T-helper 1 cell treated with Interleukin-12 subunit alpha and Interleukin-12 subunit beta and Interleukin-4 antibody, amounts not matched to agents 30 μg/mL and 1 μg/mL, for 36 hours (primary cell): ENCODE results near the gene TBATA.

ENCODE experiments used
- H3K27ac Mint-ChIP-seq: one replicate; pipeline ENCODE4 v1.8.0; 2021; ENCODE audit warnings: mild to moderate bottlenecking, mixed read lengths
- H3K27me3 Mint-ChIP-seq: one replicate; pipeline ENCODE4 v1.8.0; 2021; ENCODE audit warnings: low read depth, mixed read lengths
- H3K36me3 Mint-ChIP-seq: one replicate; pipeline ENCODE4 v1.8.0; 2021; ENCODE audit warnings: low read depth, mixed read lengths
- H3K4me1 Mint-ChIP-seq: one replicate; pipeline ENCODE4 v1.8.0; 2021; ENCODE audit warnings: low read depth, mixed read lengths
- H3K4me3 Mint-ChIP-seq: one replicate; pipeline ENCODE4 v1.8.0; 2021; ENCODE audit warnings: mild to moderate bottlenecking, moderate library complexity, mixed read lengths
- H3K9me3 Mint-ChIP-seq: one replicate; pipeline ENCODE4 v1.8.0; 2021; ENCODE audit warnings: mixed read lengths

Gene TBATA

DNA sequence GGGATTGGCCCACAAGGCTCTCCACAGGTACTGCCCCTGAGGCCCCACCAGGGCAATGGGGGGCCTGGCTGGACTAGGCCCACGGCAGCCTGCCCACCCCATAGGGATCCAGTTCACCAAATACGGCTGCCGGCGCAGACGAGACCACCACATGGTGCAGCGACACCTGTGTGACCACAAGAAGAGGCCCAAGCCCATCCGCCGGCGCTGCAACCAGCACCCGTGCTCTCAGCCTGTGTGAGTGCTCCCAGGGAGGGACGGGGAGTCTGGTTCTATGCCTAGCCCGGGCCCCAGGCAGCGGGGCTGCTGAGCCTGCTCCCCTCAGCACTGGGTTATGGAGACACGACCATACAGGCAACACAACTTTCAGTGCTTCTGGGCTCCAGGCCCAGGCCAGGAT, 33.2 kb downstream of the TBATA start:
- Mint-ChIP-seq H3K4me3 (no peak overlapping the region), H3K9me3 (no peaks in the 10 kb centered on the region), H3K27me3 (no peaks in the 10 kb centered on the region), H3K4me1 (no peaks in the 10 kb centered on the region), H3K36me3 (no peaks in the 10 kb centered on the region), H3K27ac (no peak overlapping the region)

DNA sequence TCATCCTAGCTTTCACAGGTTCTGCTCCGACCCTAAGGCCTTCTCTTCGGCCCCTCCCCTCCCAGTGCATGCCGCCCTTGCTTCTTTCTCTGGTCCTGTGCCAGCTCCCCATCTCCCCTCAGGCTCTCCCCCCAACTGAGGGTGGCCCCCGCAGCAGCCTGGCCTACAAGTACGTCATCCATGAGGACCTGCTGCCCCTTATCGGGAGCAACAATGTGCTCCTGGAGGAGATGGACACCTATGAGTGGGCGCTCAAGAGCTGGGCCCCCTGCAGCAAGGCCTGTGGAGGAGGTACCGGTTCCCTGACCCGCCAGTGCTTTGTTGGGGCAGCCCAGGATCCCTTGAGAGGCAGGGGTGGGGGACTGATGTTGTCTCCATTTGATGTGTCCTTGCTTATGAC, 33.8 kb downstream of the TBATA start:
- H3K4me1 Mint-ChIP-seq: no peaks in the 10 kb centered on the region
- H3K27ac Mint-ChIP-seq: no peak overlapping the region
- no peaks in the 10 kb centered on the region for H3K27me3 Mint-ChIP-seq
- H3K9me3 Mint-ChIP-seq: no peaks in the 10 kb centered on the region
- H3K36me3 Mint-ChIP-seq: no peaks in the 10 kb centered on the region
- no peak overlapping the region for H3K4me3 Mint-ChIP-seq

- no peaks in the 10 kb centered on the region for H3K9me3 Mint-ChIP-seq
- H3K36me3 Mint-ChIP-seq: no peaks in the 10 kb centered on the region
- no peak overlapping the region for H3K4me3 Mint-ChIP-seq
- no peaks in the 10 kb centered on the region for H3K4me1 Mint-ChIP-seq
- no peak overlapping the region for H3K27ac Mint-ChIP-seq
- H3K27me3 Mint-ChIP-seq: no peaks in the 10 kb centered on the region
Observed at GRCh38 chr10:70750156-70750703, 34.9 kb downstream of the TBATA start.

DNA sequence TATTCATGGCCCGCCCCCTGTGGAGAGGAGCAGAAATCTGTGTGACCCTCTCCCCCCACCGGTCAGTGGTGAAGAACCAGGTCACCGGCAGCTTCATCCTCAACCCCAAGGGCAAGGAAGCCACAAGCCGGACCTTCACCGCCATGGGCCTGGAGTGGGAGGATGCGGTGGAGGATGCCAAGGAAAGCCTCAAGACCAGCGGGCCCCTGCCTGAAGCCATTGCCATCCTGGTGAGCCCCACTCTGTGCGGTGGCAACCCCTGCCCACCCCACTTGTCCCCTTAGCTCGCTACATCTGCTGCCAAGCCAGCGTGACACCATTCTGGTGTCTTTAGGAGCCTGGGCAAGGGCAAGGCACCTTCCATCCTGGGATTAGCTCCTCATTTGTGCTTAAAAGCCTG, 35.4 kb downstream of the TBATA start:
- Mint-ChIP-seq H3K4me3 (no peak overlapping the region), H3K27ac (no peak overlapping the region), H3K4me1 (no peaks in the 10 kb centered on the region), H3K9me3 (no peaks in the 10 kb centered on the region), H3K36me3 (no peaks in the 10 kb centered on the region), H3K27me3 (no peaks in the 10 kb centered on the region)

DNA sequence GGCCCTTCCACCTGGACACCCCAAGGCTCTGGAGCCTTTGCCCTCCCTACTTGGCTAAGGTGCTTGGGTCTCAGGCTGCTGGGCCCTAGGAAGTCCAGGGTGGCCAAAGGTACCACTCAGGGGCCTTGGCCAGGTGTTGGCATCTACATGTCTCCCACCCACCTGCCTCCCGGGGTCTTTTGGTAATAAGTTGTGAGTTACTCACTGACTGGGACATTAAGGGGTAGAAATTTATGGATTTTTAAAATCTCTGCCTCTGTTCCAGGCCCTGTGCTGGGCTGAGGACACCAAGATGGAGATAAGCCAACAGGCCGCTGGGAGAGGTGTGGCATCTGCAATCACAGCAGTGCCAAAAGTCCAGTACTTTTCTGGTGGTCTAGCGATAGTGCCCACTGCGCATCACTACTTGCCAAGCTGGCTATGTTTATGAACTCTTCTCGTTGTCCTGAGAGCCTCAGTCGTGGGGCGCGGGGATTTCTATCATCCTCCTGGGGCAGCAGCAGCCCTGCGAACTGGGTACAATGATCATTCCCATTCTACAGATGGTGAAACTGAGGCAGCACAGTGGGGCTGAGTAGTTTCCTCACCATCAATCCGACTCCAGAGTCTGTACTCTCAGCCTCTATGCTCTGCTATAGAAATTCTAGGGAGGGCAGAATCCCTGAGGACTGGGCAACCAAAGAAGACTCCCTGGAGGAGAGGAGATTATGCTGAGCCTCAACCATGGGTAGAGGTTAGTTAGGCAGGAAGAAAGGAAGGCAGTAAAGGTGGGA, 36.2 kb downstream of the TBATA start:
- no peak overlapping the region for H3K4me3 Mint-ChIP-seq
- H3K9me3 Mint-ChIP-seq: no peaks in the 10 kb centered on the region
- no peak overlapping the region for H3K27ac Mint-ChIP-seq
- H3K36me3 Mint-ChIP-seq: no peaks in the 10 kb centered on the region
- no peaks in the 10 kb centered on the region for H3K4me1 Mint-ChIP-seq
- H3K27me3 Mint-ChIP-seq: no peaks in the 10 kb centered on the region

GRCh38 chr10:70748305-70748704, 36.9 kb downstream of the TBATA start:
- Mint-ChIP-seq H3K27me3 (no peaks in the 10 kb centered on the region), H3K36me3 (no peaks in the 10 kb centered on the region), H3K27ac (no peak overlapping the region), H3K4me1 (peaks cover 1% of the 10 kb centered on the region), H3K4me3 (no peak overlapping the region), H3K9me3 (no peaks in the 10 kb centered on the region)

DNA sequence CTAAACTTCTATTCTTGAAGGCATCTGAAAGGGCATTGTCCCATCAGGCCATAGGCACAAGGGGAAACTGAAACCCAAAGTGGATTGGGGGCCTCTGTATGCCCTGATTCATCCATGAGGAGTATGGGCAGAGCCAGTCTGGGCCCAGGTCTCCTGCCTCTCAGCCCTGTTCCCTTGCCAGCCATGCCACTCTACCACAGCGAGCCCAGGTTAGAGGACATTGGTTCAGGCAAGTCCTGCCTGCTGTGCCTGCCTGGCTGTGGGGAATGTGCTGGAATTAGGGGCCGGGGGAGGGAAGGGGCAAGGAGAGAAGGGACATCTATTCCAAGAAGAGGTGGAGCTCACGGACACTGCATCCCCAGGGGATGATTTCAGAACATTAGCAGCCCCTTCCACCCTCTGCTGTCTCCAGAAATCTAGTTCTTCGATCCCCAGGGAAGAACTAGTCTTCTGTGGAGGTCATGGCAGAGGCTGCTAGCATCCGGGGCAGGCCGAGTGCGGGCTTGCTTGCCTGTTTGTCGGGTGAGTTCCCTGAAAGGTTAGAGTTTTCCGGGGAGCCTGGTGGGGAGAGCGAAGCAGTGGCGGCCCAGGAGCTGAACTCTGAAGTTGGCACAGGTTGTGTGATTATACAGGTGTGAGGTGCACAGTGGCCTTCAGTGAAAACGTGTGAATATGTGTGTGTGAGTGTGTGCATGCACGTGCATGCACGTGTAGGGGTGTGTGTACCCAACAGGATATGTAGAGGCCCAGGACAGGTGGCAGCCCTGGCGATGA, 37.8 kb downstream of the TBATA start:
- Mint-ChIP-seq H3K9me3 (no peaks in the 10 kb centered on the region), H3K27ac (no peak overlapping the region), H3K27me3 (no peaks in the 10 kb centered on the region), H3K36me3 (no peaks in the 10 kb centered on the region), H3K4me1 (peaks cover 10% of the 10 kb centered on the region), H3K4me3 (no peak overlapping the region)

DNA sequence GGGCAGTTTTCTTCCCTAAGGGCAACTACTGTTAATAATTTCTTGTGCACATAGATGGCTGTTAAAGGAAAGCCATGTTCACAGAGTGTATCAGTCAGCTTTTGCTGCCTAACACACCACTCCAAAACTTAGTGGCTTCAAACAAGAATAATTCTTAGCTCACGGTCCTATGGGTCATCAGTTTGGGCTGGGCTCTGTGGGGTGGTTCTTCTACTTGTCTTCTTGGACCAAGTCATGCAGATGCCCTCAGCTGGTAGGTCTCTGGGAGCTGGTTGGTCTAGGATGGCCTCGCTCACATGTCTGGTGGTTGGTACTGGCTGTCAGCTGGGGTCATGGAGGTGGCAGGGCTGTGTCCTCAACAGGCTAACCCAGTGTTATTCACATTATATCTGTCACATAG, 39.6 kb downstream of the TBATA start:
- Mint-ChIP-seq H3K27me3 (no peaks in the 10 kb centered on the region), H3K4me3 (no peak overlapping the region), H3K4me1 (peaks cover 13% of the 10 kb centered on the region), H3K36me3 (no peaks in the 10 kb centered on the region), H3K9me3 (no peaks in the 10 kb centered on the region), H3K27ac (no peak overlapping the region)

GRCh38 chr10:70744617-70745143, 40.5 kb downstream of the TBATA start:
- H3K4me1 Mint-ChIP-seq: peaks cover 13% of the 10 kb centered on the region
- H3K36me3 Mint-ChIP-seq: no peaks in the 10 kb centered on the region
- no peak overlapping the region for H3K4me3 Mint-ChIP-seq
- no peaks in the 10 kb centered on the region for H3K27me3 Mint-ChIP-seq
- H3K9me3 Mint-ChIP-seq: no peaks in the 10 kb centered on the region
- H3K27ac Mint-ChIP-seq: peak overlapping the region; percentile 9

GRCh38 chr10:70743879-70744278, 41.3 kb downstream of the TBATA start:
- Mint-ChIP-seq H3K27me3 (no peaks in the 10 kb centered on the region), H3K36me3 (no peaks in the 10 kb centered on the region), H3K4me3 (no peak overlapping the region), H3K27ac (no peak overlapping the region), H3K9me3 (no peaks in the 10 kb centered on the region), H3K4me1 (peaks cover 13% of the 10 kb centered on the region)

DNA sequence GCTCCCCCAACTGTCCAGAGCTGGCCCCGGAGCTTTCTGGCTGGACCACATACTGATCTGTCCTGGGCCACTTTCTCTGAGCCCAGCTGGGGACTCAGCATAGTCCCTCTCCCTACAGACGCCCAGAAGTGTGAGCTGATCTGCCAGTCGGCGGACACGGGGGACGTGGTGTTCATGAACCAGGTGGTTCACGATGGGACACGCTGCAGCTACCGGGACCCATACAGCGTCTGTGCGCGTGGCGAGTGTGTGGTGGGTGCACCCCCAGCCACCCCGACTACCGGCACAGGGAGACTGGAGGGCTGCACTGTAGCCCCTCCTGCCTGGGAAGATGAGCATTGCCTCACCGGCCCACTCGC, 41.8 kb downstream of the TBATA start:
- H3K4me1 Mint-ChIP-seq: peaks cover 13% of the 10 kb centered on the region
- H3K27ac Mint-ChIP-seq: no peak overlapping the region
- no peaks in the 10 kb centered on the region for H3K36me3 Mint-ChIP-seq
- H3K27me3 Mint-ChIP-seq: no peaks in the 10 kb centered on the region
- H3K4me3 Mint-ChIP-seq: no peak overlapping the region
- no peaks in the 10 kb centered on the region for H3K9me3 Mint-ChIP-seq

DNA sequence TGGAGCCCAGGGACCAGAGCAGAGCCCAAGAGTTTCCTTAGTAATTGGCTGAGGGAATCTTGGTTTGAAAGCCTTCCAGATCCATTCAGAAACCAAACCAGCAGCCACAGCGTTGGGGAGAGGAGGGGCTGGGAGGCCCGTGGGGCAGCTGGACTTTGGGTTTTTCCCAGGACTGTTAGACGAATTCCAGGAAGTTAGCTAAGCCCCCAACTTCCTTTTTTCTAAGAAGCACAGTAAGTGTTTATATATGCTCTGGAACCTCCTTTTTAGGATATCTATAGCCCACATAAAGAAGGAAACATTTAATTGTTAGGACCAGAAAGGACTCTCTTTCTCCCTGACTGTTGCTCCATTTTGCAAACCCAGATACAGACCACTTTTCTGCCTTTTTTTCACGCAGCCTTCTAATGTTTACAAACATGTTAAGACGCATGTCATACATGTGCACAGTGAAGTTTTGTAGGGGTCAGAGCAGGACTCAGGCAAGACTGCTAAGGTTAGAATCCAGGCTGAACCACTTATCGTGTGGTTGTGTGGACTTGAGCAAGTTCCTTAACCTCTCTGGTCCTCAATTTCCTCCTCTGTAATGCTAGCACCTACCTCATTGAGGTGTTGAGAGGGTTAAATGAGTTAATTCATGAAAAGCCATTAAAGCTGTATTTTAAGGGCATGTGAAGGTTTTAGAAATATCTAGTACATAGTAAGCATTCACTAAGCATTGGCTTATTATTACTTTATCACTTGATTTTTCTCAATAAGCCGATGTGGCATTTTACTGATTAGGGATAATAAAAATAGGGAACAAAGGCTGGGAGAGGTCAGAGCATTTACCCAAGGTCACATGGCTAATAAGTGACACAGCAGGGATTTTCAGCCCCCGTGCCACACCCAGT, 42.4 kb downstream of the TBATA start:
- Mint-ChIP-seq H3K4me3 (no peak overlapping the region), H3K4me1 (peaks cover 13% of the 10 kb centered on the region), H3K27me3 (no peaks in the 10 kb centered on the region), H3K36me3 (no peaks in the 10 kb centered on the region), H3K9me3 (no peaks in the 10 kb centered on the region), H3K27ac (peak overlapping the region; percentile 74)

DNA sequence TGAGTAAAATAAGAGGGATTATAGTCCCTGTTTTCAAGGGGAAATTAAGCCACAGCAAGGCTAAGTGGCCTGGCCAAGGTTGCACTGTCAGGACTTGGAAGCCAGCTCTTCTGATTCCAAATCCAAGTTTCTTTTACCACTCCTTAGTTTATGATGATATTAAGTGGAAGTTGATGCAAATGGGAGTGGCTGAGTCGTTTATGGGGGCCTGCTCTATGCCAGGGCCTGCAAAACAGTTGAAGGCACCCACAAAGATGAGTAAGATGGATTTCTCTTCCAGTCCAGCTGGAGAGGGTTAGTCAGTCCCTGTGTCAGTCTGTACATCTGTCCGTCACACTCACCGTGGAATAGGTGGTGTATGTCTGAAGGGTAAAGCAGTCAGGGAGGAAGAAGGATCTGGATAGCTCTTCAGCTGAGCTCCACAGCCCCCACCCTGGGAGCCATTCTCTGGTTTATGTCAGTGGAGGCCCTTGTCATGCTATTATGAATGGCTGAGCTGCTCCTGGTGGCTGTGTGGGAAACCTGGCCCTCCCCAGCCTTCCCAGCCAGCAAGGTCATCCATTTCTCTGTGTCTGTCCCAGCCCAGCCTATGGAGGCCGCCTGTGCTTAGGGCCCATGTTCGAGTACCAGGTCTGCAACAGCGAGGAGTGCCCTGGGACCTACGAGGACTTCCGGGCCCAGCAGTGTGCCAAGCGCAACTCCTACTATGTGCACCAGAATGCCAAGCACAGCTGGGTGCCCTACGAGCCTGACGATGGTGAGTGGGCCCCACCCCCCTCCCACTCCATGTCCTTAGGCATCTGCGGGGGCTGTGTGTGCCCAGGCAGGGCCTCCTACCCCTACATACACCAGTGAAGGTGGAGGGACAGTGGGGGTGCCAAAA, 44.5 kb downstream of the TBATA start:
- Mint-ChIP-seq H3K4me1 (peaks cover 13% of the 10 kb centered on the region), H3K36me3 (no peaks in the 10 kb centered on the region), H3K27ac (no peak overlapping the region), H3K27me3 (no peaks in the 10 kb centered on the region), H3K9me3 (no peaks in the 10 kb centered on the region), H3K4me3 (no peak overlapping the region)
